Heart left ventricle (tissue), 13 donors: ENCODE results near the gene TCEANC2.

Experiments
- POLR2A ChIP-seq, 2 donors: fragments of 450-650 bp; IDR thresholded peaks; one replicate each; pipeline ENCODE4 v1.6.1; 2017; ENCODE audit warnings: antibody characterized with exemption in 2 of 2, mild to moderate bottlenecking in 2 of 2, moderate library complexity in 2 of 2
- TF ChIP-seq, protein P1 (sequence below), 12 donors: fragments of 200-600 bp; sonication (generic) in 4 of 12; IDR thresholded peaks; one replicate each; pipeline versions ENCODE4 v1.5.0 to v1.8.0; 2018 to 2022; ENCODE audit warnings: antibody characterized with exemption in 12 of 12, mild to moderate bottlenecking in 5 of 12
- donor health status: ischemic (EF 13 %, LVEDD 7.1; RV severe dilation, severe dysfunction).
- donor health status: DM: no; HTN: yes; CAD: no.
- donor health status: DM: no; HTN: no; CAD: no.
- donor health status: ischemic (EF 25% LVEDD 6.9; RV normal size, moderate dysfunction).
- donor health status: ischemic (EF 25% LVEDD 5.7; RV mildly dilated, moderate dysfunction).
- donor health status: ischemic (EF 35%, LVEDD 5.7; RV mildly dilated, moderate dysfunction).
- donor health status: nonischemic (EF 11% LVEDD 7.7; RV severe dilation, severe dysfunction).
- donor health status: DM: yes; HTN: yes; CAD: no.
- donor health status: PGD.
- donor health status: ischemic (EF 29% LVEDD 5.4; RV normal size, mild dysfunction).
- donor health status: nonischemic (EF 23%, LVEDD 6.1; RV moderate dilation, normal function).

DNA sequence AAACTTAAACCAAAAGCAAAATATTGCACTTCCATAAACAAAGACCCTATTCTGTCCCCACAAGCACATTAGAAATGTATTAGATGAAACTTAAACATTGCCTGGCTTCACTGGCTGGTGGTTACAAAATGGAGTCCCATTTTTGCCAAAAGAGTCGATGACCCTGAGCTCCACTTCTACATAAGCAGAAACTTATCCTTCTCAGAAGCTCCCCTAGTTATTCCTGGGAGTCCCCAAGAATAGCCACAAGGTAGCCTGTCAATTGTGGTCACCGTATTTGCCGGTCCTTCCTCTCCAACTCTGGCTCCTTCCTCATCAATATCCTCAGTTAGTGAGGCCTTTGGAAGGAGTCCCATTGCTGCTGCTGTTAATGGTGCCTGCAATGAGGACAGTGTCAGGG lies 62.1 kb downstream of the TCEANC2 start:
- TF ChIP-seq, protein P1, sequence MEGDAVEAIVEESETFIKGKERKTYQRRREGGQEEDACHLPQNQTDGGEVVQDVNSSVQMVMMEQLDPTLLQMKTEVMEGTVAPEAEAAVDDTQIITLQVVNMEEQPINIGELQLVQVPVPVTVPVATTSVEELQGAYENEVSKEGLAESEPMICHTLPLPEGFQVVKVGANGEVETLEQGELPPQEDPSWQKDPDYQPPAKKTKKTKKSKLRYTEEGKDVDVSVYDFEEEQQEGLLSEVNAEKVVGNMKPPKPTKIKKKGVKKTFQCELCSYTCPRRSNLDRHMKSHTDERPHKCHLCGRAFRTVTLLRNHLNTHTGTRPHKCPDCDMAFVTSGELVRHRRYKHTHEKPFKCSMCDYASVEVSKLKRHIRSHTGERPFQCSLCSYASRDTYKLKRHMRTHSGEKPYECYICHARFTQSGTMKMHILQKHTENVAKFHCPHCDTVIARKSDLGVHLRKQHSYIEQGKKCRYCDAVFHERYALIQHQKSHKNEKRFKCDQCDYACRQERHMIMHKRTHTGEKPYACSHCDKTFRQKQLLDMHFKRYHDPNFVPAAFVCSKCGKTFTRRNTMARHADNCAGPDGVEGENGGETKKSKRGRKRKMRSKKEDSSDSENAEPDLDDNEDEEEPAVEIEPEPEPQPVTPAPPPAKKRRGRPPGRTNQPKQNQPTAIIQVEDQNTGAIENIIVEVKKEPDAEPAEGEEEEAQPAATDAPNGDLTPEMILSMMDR (IDR thresholded peaks at IDR 0.05) = no peak
- no peak for TF ChIP-seq POLR2A (IDR thresholded peaks at IDR 0.05)
